Measurements from ENCODE around the gene UGT1A3.

GRCh38 chr2:233803994-233804393, 75.2 kb downstream of the UGT1A3 start:
- TF ChIP-seq CTCF (IDR thresholded peaks at IDR 0.05) (no peak), POLR2A (IDR thresholded peaks at IDR 0.05) (no peak)

All from thyroid gland (tissue), 4 donors.